Calu3 (cell line): ENCODE results near the gene HOOK2. TPM values are rescaled to one million over a fixed set of nuclear protein-coding genes. Genes with fewer than 3 reads are reported as not detected.
"Not testable (repeated sequence)": the region's sequence is repeated elsewhere in the genome, so short reads cannot be mapped to it uniquely, and the experiment has no call there.

Source experiments
- Bru-seq: library from RNA; stranded (reverse); fragments of 400-500 nt; gene quantifications from one replicate; lab custom pipeline; 2021; lab: Mats Ljungman, UMichigan
- BruChase-seq, 2 experiments: library from RNA; stranded (reverse); fragments of 400-500 nt; gene quantifications; one replicate each; lab custom pipeline; 2021; lab: Mats Ljungman, UMichigan
- BruUV-seq: library from RNA; stranded (reverse); fragments of 400-500 nt; replicated peaks from 2 replicates; lab custom pipeline; 2021; lab: Mats Ljungman, UMichigan
- CTCF ChIA-PET: fragments of 300-600 bp; sonication (Branson Sonifier 250); formaldehyde crosslinking; loops from one replicate; lab custom pipeline; 2022; ENCODE audit warnings: antibody characterized with exemption; lab: Charles Lee
- DNase-seq: peaks from one replicate; pipeline ENCODE4 v3.0.0; 2022
- H3K27ac Mint-ChIP-seq: one replicate; pipeline ENCODE4 v1.8.0; 2022; ENCODE audit warnings: mixed read lengths; ENCODE audit not compliant: unreplicated experiment
- H3K27me3 Mint-ChIP-seq: one replicate; pipeline ENCODE4 v1.8.0; 2022; ENCODE audit warnings: mixed read lengths; ENCODE audit not compliant: unreplicated experiment
- H3K36me3 Mint-ChIP-seq: one replicate; pipeline ENCODE4 v1.8.0; 2022; ENCODE audit warnings: mild to moderate bottlenecking, moderate library complexity, mixed read lengths; ENCODE audit not compliant: insufficient read depth, unreplicated experiment
- H3K4me1 Mint-ChIP-seq: one replicate; pipeline ENCODE4 v1.8.0; 2022; ENCODE audit warnings: mild to moderate bottlenecking, low read depth, mixed read lengths; ENCODE audit not compliant: unreplicated experiment
- H3K4me3 Mint-ChIP-seq: one replicate; pipeline ENCODE4 v1.8.0; 2022; ENCODE audit warnings: mild to moderate bottlenecking, low read depth, moderate library complexity, mixed read lengths; ENCODE audit not compliant: unreplicated experiment
- H3K9me3 Mint-ChIP-seq: one replicate; pipeline ENCODE4 v1.8.0; 2022; ENCODE audit warnings: low read depth, mixed read lengths; ENCODE audit not compliant: unreplicated experiment
- intact Hi-C: fragments of 100-400 bp; cut with micrococcal nuclease; formaldehyde crosslinking; loops from one replicate; pipeline ENCODE4 v1.10.0; 2022; ENCODE audit not compliant: unreplicated experiment
- long read RNA-seq: library from polyadenylated mRNA; stranded (forward); transcript quantifications from one replicate; pipeline ENCODE4 v2.0.0, GENCODE V29; 2022
- total RNA-seq: library from RNA; stranded (reverse); gene quantifications from 2 replicates; pipeline ENCODE4 v1.2.3, GENCODE V29; 2022
- TF ChIP-seq, protein P1 (sequence below): fragments of 200-600 bp; IDR thresholded peaks from one replicate; pipeline ENCODE4 v1.8.0; 2022; ENCODE audit warnings: antibody characterized with exemption; ENCODE audit not compliant: unreplicated experiment

HOOK2 gene, protein sequence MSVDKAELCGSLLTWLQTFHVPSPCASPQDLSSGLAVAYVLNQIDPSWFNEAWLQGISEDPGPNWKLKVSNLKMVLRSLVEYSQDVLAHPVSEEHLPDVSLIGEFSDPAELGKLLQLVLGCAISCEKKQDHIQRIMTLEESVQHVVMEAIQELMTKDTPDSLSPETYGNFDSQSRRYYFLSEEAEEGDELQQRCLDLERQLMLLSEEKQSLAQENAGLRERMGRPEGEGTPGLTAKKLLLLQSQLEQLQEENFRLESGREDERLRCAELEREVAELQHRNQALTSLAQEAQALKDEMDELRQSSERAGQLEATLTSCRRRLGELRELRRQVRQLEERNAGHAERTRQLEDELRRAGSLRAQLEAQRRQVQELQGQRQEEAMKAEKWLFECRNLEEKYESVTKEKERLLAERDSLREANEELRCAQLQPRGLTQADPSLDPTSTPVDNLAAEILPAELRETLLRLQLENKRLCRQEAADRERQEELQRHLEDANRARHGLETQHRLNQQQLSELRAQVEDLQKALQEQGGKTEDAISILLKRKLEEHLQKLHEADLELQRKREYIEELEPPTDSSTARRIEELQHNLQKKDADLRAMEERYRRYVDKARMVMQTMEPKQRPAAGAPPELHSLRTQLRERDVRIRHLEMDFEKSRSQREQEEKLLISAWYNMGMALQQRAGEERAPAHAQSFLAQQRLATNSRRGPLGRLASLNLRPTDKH
- total RNA-seq, result 69.0 and 70.7 TPM in 2 replicates
- percentile 68 among the genes with signal in this experiment for Bru-seq, nascent RNA
- percentile 82 among the genes with signal in this experiment for BruChase-seq, experiment 1, labeled RNA remaining after a 6-hour chase
- percentile 82 among the genes with signal in this experiment for BruChase-seq, experiment 2, labeled RNA remaining after a 2-hour chase
- long read RNA-seq, transcript HOOK2-201 (22 exons, 2,603 nt), result minor isoform, 5 of 41 reads
- long read RNA-seq, transcript HOOK2-210 (3 exons, 890 nt), result major isoform, 17 of 41 reads
- long read RNA-seq, partial matches to known transcripts, result 4 of 41 reads
- long read RNA-seq, other reads (novel, unspliced or antisense), result 10 of 41 reads

DNA sequence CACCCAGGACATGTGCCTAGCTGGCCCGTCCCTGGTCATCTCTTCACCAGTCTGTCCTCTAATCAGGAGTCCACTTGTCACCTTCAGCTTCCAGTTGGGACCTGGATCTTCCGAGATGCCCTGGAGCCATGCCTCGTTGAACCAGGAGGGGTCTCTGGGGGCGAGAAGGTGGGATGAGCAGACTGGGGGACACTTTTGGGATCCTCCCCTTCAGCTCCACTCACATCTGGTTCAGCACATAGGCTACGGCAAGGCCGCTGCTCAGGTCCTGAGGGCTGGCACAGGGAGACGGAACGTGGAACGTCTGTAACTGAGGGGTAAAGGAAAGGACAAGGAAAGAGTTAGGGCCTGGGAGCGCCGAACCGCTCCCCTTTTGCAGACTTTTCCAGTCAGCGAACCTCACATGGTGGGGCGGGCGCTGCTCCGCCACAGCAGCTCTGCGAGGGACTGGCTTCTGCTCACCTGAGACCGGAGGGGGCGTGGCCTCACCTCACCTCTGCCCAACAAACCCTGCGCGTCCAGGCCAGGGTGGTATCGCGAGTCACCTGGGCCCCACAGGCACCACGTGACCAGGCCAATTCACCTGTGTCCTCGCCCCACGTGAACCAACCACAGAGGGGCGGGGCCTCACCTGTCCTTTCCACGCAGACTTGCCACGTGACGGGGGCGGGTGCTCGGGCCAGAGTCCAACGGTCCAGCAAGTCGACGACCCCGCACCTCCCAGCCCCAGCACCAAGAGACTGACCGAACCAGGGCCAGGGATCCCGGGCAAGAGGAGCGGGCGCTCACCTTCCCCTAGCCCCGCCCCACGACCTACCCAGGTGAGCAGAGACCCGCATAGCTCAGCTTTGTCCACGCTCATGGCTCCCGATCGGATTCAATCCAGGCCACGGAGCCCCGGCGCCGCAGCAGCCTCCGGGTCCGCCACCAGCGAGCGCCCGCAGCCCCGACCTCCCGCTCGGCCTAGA lies at the start of gene HOOK2:
HOOK2 (minus strand) TSS at position 965 of the 968 bp plus-strand sequence; CDS start at position 862, 103 bp downstream.
- Mint-ChIP-seq H3K36me3 (peaks cover 67% of the 10 kb centered on the region), H3K27me3 (no peaks in the 10 kb centered on the region), H3K4me1 (peaks cover 20% of the 10 kb centered on the region), H3K4me3 (peak within 1 kb of the TSS; percentile 69), H3K27ac (peak within 1 kb of the TSS; percentile 47), H3K9me3 (no peaks in the 10 kb centered on the region)
- no TSS peak for BruUV-seq
- peak; percentile 87 for DNase-seq
- CTCF ChIA-PET, result interaction anchor here (0.9 kb wide), 1 partner anchor 21 kb away, joined by 3 read pairs; no protein-coding TSS in a partner anchor
- intact Hi-C loops, result no loop called here
- TF ChIP-seq, protein P1, sequence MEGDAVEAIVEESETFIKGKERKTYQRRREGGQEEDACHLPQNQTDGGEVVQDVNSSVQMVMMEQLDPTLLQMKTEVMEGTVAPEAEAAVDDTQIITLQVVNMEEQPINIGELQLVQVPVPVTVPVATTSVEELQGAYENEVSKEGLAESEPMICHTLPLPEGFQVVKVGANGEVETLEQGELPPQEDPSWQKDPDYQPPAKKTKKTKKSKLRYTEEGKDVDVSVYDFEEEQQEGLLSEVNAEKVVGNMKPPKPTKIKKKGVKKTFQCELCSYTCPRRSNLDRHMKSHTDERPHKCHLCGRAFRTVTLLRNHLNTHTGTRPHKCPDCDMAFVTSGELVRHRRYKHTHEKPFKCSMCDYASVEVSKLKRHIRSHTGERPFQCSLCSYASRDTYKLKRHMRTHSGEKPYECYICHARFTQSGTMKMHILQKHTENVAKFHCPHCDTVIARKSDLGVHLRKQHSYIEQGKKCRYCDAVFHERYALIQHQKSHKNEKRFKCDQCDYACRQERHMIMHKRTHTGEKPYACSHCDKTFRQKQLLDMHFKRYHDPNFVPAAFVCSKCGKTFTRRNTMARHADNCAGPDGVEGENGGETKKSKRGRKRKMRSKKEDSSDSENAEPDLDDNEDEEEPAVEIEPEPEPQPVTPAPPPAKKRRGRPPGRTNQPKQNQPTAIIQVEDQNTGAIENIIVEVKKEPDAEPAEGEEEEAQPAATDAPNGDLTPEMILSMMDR, result no peak

DNA sequence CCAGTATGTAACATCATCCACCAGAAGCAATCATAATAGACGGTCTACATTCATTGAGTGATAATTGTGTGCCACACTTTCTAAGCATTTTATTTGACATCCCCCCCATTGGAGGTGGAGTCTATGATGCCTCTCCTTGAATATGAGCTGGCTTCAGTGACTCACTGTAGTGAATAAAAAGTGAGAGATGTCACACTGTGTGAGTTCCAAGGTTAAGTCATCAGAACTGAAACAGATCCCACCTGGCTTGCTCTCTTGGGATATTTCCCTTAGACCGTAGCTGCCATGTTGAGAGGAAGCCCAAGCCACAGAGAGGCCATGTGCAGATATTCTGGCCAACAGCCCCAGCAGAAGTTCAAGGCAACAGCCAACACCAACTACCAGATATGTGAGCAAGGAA lies 46.4 kb upstream of the HOOK2 start:
- no TSS peak for BruUV-seq
- Mint-ChIP-seq H3K36me3 (peaks cover 11% of the 10 kb centered on the region), H3K27ac (no peak overlapping the region), H3K4me3 (no peak overlapping the region), H3K4me1 (no peaks in the 10 kb centered on the region), H3K9me3 (no peaks in the 10 kb centered on the region), H3K27me3 (peaks cover 8% of the 10 kb centered on the region)
- intact Hi-C loops, result no loop called here
- CTCF ChIA-PET, result no interaction called here
- TF ChIP-seq, protein P1, result no peak
- no peak for DNase-seq

DNA sequence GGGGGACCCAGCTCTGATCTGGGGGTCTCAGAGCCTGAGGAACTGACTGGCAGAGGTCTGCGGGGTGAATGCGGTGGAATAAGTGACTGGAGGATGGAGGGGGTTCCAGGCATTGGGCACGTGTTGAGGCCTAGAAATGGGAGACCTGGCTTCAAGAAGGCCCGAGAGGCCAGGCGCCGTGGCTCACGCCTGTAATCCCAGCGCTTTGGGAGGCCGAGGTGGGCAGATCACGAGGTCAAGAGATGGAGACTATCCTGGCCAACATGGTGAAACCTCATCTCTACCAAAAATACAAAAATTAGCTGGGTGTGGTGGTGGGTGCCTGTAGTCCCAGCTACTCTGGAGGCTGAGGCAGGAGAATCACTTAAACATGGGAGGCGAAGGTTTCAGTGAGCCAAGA lies 42.5 kb upstream of the HOOK2 start:
- CTCF ChIA-PET, result not testable (repeated sequence)

DNA sequence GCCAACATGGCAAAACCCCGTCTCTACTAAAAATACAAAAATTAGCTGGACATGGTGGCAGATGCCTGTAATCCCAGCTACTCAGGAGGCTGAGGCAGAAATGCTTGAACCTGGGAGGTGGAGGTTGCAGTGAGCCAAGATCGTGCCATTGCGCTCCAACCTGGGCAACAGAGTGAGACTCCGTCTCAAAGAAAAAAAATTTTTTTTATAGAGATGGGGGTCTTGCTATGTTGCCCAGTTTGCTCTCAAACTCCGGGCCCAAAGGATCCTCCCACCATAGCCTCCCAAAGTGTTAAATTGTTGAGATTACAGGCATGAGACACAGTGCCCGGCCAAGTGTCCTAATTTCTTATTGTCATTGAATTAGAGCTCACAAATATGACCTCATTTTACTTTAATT lies 41.8 kb upstream of the HOOK2 start:
- H3K27me3 Mint-ChIP-seq, H3K4me1 Mint-ChIP-seq, H3K36me3 Mint-ChIP-seq, H3K27ac Mint-ChIP-seq, CTCF ChIA-PET, BruUV-seq, DNase-seq, H3K9me3 Mint-ChIP-seq, intact Hi-C loops, H3K4me3 Mint-ChIP-seq: not testable (repeated sequence)

More for the DNA sequence above, 42.5 kb upstream of the HOOK2 start:
- H3K27ac Mint-ChIP-seq, H3K27me3 Mint-ChIP-seq, BruUV-seq, H3K4me1 Mint-ChIP-seq, H3K36me3 Mint-ChIP-seq, intact Hi-C loops, H3K9me3 Mint-ChIP-seq, DNase-seq, H3K4me3 Mint-ChIP-seq: not testable (repeated sequence)
